Peyer's patch (tissue), 4 donors: ENCODE results near the gene RERE.

Experiments used
- POLR2A ChIP-seq, 2 donors: fragments of 450-650 bp; IDR thresholded peaks; one replicate each; pipeline ENCODE4 v1.5.1; 2017; ENCODE audit warnings: antibody characterized with exemption in 2 of 2, mild to moderate bottlenecking in 2 of 2, moderate library complexity in 2 of 2
- TF ChIP-seq, protein P1 (sequence below), 6 experiments: fragments of 450-650 bp in 4 of 6; fragments of 200-600 bp in 2 of 6; sonication (generic) in 1 of 6; IDR thresholded peaks; one replicate each; pipeline ENCODE4 v1.5.1; 2017 to 2019; ENCODE audit warnings: antibody characterized with exemption in 6 of 6, mild to moderate bottlenecking in 3 of 6, moderate library complexity in 1 of 6

DNA sequence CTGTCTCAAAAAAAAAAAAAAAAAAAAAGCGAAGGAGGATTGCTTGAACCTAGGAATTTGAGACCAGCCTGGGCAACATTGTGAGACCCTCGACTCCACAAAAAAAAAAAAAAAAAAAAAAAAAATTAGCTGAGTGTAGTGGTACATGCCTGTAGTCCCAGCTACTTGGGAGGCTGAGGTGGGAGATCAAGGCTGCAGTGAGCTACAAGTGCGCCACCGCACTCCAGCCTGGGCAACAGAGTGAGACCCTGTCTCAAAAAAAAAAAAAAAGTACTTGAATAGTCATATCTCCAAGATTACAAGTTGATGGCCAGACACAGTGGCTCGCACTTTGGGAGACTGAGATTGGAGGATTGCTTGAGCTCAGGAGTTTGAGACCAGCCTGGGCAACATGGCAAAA lies 33.6 kb upstream of the RERE start:
- TF ChIP-seq, protein P1, sequence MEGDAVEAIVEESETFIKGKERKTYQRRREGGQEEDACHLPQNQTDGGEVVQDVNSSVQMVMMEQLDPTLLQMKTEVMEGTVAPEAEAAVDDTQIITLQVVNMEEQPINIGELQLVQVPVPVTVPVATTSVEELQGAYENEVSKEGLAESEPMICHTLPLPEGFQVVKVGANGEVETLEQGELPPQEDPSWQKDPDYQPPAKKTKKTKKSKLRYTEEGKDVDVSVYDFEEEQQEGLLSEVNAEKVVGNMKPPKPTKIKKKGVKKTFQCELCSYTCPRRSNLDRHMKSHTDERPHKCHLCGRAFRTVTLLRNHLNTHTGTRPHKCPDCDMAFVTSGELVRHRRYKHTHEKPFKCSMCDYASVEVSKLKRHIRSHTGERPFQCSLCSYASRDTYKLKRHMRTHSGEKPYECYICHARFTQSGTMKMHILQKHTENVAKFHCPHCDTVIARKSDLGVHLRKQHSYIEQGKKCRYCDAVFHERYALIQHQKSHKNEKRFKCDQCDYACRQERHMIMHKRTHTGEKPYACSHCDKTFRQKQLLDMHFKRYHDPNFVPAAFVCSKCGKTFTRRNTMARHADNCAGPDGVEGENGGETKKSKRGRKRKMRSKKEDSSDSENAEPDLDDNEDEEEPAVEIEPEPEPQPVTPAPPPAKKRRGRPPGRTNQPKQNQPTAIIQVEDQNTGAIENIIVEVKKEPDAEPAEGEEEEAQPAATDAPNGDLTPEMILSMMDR (IDR thresholded peaks at IDR 0.05): no peak
- TF ChIP-seq POLR2A (IDR thresholded peaks at IDR 0.05): no peak
